ENCODE results near the gene IQCB1. TPM values are rescaled to one million over a fixed set of nuclear protein-coding genes. Genes with fewer than 3 reads are reported as not detected.
A peak's percentile ranks its signal among the peaks of the same experiment; 100 is the strongest.
"Not testable (repeated sequence)": the region's sequence is repeated elsewhere in the genome, so short reads cannot be mapped to it uniquely, and the experiment has no call there.

Gene IQCB1
- total and polyA plus RNA-seq, 7 donors, result 6.2 to 21.6 (median 18.9) TPM

DNA sequence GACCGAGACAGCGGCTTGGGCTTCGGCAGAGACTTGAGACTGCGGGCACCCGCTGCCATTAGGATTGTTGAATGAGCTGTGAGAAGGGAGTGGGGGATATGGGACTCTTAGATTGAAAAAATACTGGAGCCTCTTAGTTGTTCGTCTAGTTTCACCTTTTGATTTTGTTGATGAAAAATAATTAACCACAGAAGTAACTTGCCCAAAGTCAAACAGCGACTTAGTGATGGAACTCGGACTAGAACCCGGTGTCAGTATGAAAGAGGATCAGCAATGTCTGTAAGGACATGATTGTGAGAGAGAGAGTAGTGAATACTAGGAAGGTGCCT, 84.8 kb downstream of the IQCB1 start:
- 0 to 2% methylated on average over 9 of the region's 9 CpGs for WGBS, 2 donors
- H3K27ac ChIP-seq, result peak overlapping the region; percentile 85 to 91 (median 87)
- no peaks in the 10 kb centered on the region for H3K27me3 ChIP-seq
- intact Hi-C loops (cut with DNase I), result loop anchor here (5.0 kb wide), 1 partner anchor 203 kb away; the partner anchor contains the start of gene POLQ
- no peak for DNase-seq
- peak overlapping the region; percentile 68 to 92 (median 74) for H3K4me3 ChIP-seq
- H3K36me3 ChIP-seq, result no peaks in the 10 kb centered on the region
- TF ChIP-seq POLR2A (IDR thresholded peaks at IDR 0.05) (no peak), POLR2AphosphoS5 (IDR thresholded peaks at IDR 0.05) (no peak), EP300 (IDR thresholded peaks at IDR 0.05) (no peak)
- TF ChIP-seq, protein P1, sequence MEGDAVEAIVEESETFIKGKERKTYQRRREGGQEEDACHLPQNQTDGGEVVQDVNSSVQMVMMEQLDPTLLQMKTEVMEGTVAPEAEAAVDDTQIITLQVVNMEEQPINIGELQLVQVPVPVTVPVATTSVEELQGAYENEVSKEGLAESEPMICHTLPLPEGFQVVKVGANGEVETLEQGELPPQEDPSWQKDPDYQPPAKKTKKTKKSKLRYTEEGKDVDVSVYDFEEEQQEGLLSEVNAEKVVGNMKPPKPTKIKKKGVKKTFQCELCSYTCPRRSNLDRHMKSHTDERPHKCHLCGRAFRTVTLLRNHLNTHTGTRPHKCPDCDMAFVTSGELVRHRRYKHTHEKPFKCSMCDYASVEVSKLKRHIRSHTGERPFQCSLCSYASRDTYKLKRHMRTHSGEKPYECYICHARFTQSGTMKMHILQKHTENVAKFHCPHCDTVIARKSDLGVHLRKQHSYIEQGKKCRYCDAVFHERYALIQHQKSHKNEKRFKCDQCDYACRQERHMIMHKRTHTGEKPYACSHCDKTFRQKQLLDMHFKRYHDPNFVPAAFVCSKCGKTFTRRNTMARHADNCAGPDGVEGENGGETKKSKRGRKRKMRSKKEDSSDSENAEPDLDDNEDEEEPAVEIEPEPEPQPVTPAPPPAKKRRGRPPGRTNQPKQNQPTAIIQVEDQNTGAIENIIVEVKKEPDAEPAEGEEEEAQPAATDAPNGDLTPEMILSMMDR (IDR thresholded peaks at IDR 0.05), result no peak
- H3K4me1 ChIP-seq, result peaks cover 0 to 31% (median 22%) of the 10 kb centered on the region in 4 donors
- H3K9me3 ChIP-seq, result no peaks in the 10 kb centered on the region

DNA sequence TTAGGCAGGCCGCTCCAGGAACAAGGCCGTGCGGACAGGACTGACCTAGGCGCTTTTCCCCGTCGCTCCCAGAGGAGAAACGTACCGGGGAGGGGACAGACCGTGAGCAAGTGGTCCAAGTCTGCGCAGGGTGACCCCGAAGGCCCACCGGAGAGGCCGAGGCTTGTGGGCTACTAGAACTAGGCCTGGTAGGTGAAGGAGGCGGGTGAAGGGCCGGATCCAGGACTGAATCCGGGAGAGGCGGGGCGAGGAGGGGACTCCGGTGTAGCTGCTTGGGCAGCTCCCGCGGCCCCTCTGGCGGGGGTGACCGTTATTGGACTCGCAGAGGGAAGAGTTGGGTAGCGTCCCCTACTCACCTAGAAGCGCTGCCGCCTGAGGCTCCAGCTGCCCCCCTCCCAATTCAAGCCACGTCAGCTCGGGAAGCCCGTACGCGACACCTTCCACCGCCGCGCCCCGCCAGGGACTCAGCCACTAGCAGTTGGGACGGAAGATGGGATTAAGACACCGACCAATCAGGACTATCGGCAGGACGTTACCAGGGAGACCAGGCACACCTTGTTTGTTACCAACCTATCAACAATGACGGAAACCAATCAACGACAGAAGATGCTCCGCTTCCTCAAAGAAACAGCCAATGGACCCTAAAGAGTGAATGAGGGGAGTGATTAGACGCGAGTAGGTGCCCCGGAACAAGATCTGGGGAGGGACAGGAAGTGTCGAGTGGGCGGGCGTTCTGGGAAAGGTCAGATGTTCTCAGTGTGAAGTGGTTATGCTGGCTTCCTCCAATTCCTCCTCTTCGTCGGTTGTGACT, 85.4 kb downstream of the IQCB1 start, which contains the start of gene GOLGB1:
GOLGB1 (minus strand) TSS at position 466 of the 811 bp plus-strand sequence. CDS start 18,770 bp downstream, outside the sequence.
- TF ChIP-seq EP300 (IDR thresholded peaks at IDR 0.05) (no peak), POLR2AphosphoS5 (IDR thresholded peaks at IDR 0.05) (peak; percentile 99 to 100 (median 99)), POLR2A (IDR thresholded peaks at IDR 0.05) (peak; percentile 97 to 98)
- DNase-seq, result peak; percentile 98
- Histone ChIP-seq H3K4me1 (peaks cover 0 to 31% (median 22%) of the 10 kb centered on the region in 4 donors), H3K27ac (peak within 1 kb of the TSS; percentile 85 to 91 (median 87)), H3K36me3 (no peaks in the 10 kb centered on the region), H3K4me3 (peak within 1 kb of the TSS; percentile 68 to 92 (median 74)), H3K27me3 (no peaks in the 10 kb centered on the region), H3K9me3 (no peaks in the 10 kb centered on the region)
- 0% methylated on average over 51 of the region's 51 CpGs for whole genome bisulfite sequencing, 2 donors
- intact Hi-C loops (cut with DNase I), result loop anchor here (2.0 to 5.0 kb wide), 2 partner anchors 85 to 202 kb away; partner anchors contain the start of genes EAF2, IQCB1 and POLQ

DNA sequence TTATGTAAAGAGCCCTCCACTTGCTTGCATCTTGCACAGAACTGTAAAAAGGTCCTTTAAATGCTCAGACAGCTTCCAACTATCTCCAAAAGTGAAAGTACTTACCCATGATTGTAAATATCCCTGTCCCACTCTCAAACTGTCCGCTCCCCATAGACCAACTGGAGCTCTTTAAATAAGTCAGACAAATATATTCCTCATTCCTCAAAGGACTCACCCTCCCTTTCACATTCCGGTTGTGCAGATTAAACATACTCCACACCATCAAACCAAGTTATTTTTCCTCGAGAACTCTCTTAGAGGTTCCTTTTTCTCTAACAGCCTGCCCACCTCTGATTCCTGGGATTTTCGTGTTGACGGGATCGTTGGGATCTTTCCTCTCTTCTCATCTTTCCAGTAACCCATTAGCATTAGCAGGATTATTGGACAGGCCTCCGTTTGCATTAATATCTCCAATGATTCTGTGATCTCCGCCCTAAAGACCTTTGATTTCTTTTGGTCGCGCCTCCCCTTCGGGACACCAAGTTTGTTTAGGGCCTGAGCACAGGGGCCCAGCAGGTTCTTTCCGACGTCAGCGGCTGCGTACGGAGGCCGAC, 86.1 kb downstream of the IQCB1 start:
- intact Hi-C loops (cut with DNase I), result loop anchor here (2.0 kb wide), 1 partner anchor 86 kb away; the partner anchor contains the start of genes EAF2 and IQCB1
- no peaks in the 10 kb centered on the region for H3K36me3 ChIP-seq
- H3K9me3 ChIP-seq, result no peaks in the 10 kb centered on the region
- H3K27me3 ChIP-seq, result no peaks in the 10 kb centered on the region
- H3K4me3 ChIP-seq, result peak overlapping the region; percentile 68 to 92 (median 74)
- H3K27ac ChIP-seq, result peak overlapping the region; percentile 85 to 91 (median 87)
- no peak for DNase-seq
- no peak for TF ChIP-seq EP300 (IDR thresholded peaks at IDR 0.05)
- no peak for TF ChIP-seq POLR2AphosphoS5 (IDR thresholded peaks at IDR 0.05)
- no peak for TF ChIP-seq POLR2A (IDR thresholded peaks at IDR 0.05)
- TF ChIP-seq, protein P1 (IDR thresholded peaks at IDR 0.05), result no peak
- WGBS, 2 donors, result 0 to 1% methylated on average over 17 of the region's 17 CpGs
- peaks cover 0 to 31% (median 22%) of the 10 kb centered on the region in 4 donors for H3K4me1 ChIP-seq

DNA sequence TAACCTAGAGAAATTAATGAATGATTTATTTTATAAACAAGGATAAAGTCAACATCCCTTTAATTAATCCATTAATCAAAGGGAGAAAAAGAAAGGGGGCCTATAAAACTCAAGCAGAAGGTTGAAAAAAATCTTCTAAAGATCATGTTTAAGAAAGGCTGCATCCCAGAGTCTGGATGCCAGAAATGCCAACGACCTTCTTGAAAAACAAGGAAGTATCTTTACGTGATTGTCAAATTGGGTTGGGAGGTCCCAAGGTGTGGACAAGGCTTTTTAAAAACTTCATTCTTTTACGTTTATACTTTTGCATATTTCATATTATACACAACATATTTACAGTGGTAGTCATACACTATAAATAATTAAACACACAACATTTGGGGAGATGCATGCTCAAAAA, 86.9 kb downstream of the IQCB1 start:
- peak overlapping the region in 3 of 4 donors; percentile 69 to 92 (median 79) for H3K4me3 ChIP-seq
- TF ChIP-seq POLR2AphosphoS5 (IDR thresholded peaks at IDR 0.05) (no peak), POLR2A (IDR thresholded peaks at IDR 0.05) (no peak), EP300 (IDR thresholded peaks at IDR 0.05) (no peak)
- TF ChIP-seq, protein P1 (IDR thresholded peaks at IDR 0.05), result no peak
- DNase-seq, result no peak
- peaks cover 0 to 2% (median 0%) of the 10 kb centered on the region in 4 donors for H3K9me3 ChIP-seq
- H3K27ac ChIP-seq, result peak overlapping the region in 2 of 4 donors; percentile 88 to 91
- H3K27me3 ChIP-seq, result no peaks in the 10 kb centered on the region
- 10 to 28% methylated on average over 3 of the region's 3 CpGs for WGBS, 2 donors
- intact Hi-C loops (cut with DNase I), result loop anchor here (2.0 kb wide), 1 partner anchor 87 kb away; the partner anchor contains the start of genes EAF2 and IQCB1
- H3K36me3 ChIP-seq, result no peaks in the 10 kb centered on the region
- H3K4me1 ChIP-seq, result peaks cover 0 to 31% (median 22%) of the 10 kb centered on the region in 4 donors

DNA sequence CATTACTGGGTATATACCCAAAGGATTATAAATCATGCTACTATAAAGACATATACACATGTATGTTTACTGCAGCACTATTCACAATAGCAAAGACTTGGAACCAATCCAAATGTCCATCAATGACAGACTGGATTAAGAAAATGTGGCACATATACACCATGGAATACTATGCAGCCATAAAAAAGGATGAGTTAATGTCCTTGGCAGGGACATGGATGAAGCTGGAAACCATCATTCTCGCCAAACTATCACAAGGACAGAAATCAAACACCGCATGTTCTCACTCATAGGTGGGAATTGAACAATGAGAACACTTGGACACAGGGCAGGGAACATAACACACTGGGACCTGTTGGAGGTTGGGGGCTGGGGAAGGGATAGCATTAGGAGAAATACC, 91.8 kb downstream of the IQCB1 start:
- intact Hi-C loops (cut with DNase I); H3K9me3 ChIP-seq; H3K4me3 ChIP-seq; DNase-seq; H3K27me3 ChIP-seq; H3K36me3 ChIP-seq; H3K27ac ChIP-seq: not testable (repeated sequence)
- peaks cover 0 to 36% (median 18%) of the 10 kb centered on the region in 4 donors for H3K4me1 ChIP-seq
- WGBS, 2 donors, result 97 to 99% methylated on average over 2 of the region's 2 CpGs

Data from sigmoid colon (tissue), 7 donors.